ENCODE measurements around the gene SLC22A23.

The SLC22A23 gene

DNA sequence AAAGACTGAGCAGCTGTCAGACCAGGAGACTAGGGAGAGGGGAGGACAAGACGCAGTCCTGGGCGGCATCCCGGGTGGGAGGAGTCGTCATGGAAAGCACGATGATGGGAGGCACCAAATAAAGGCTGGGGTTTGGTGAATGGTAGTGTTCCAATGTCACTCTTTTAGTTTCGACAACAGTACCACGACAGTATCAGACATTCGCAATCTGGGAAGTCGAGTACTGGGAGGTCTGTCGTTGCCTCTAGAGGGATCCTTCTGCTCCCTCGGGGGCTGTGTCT is 166.0 kb downstream of the SLC22A23 start:
- DNase-seq (ENCODE audit: low read depth): no peak
- no peak overlapping the region for H3K4me3 ChIP-seq (ENCODE audit: low read length)
- TF ChIP-seq, protein P1, sequence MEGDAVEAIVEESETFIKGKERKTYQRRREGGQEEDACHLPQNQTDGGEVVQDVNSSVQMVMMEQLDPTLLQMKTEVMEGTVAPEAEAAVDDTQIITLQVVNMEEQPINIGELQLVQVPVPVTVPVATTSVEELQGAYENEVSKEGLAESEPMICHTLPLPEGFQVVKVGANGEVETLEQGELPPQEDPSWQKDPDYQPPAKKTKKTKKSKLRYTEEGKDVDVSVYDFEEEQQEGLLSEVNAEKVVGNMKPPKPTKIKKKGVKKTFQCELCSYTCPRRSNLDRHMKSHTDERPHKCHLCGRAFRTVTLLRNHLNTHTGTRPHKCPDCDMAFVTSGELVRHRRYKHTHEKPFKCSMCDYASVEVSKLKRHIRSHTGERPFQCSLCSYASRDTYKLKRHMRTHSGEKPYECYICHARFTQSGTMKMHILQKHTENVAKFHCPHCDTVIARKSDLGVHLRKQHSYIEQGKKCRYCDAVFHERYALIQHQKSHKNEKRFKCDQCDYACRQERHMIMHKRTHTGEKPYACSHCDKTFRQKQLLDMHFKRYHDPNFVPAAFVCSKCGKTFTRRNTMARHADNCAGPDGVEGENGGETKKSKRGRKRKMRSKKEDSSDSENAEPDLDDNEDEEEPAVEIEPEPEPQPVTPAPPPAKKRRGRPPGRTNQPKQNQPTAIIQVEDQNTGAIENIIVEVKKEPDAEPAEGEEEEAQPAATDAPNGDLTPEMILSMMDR (conservative IDR thresholded peaks at IDR 0.05; ENCODE audit: low read length): no peak

DNA sequence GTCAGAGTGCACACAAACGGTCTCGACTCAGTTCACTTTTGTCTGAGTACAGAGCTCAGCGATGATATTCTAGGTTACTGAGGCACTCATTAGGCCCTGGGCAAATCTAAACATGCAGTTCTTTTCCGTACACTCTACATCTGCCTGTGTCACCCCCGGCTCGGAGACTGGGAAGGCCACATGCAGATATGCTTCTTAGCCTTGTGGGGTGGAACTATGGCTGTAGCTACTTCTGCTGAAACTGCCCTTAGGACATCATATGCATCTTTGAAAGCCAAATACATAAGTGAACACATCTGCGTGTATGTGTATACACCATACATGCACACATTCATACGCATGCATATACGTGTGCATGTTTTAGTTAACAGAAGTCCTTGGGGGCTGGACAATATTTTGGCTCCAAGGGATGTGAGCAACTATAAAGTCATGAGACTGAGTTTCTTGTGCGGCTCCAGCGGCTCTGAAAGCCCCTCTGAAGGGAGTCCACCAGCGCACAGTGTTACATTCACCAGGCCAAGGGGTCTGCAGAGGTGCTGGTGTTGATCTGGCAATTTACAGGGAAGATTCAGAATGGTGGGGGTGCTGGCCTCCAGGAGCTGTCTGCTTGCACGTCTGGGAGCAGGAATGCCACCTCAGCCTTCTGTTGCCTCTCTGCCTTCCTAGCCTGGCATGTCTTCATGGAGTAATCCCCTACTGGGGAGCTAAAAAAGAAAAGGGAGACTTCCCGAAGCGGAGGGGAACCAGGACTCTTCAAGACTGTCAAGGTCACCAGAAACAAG is 166.5 kb downstream of the SLC22A23 start:
- H3K4me3 ChIP-seq (ENCODE audit: low read length): no peak overlapping the region
- DNase-seq (ENCODE audit: low read depth): no peak
- TF ChIP-seq, protein P1 (conservative IDR thresholded peaks at IDR 0.05; ENCODE audit: low read length): no peak

DNA sequence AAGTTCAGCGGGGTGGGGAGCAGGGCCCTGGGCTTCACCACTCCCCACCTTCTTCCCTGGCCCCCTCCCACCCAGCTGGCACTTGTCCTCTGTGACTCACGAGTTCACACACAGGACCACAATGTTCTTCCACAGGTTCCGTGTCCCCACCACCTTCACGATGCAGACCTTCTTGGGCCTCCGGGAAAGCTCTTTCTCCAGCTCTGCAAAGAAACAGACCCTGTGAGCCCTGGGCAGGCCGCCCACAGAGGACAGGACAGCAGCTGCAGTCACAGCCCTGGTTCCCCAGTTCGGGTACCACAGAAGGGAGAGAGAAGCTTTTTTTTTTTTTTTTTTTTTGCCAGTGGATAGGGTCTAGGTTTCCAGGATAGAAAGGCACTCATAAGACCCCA is 167.2 kb downstream of the SLC22A23 start:
- TF ChIP-seq, protein P1 (conservative IDR thresholded peaks at IDR 0.05; ENCODE audit: low read length): no peak
- no peak overlapping the region for H3K4me3 ChIP-seq (ENCODE audit: low read length)
- no peak for DNase-seq (ENCODE audit: low read depth)

DNA sequence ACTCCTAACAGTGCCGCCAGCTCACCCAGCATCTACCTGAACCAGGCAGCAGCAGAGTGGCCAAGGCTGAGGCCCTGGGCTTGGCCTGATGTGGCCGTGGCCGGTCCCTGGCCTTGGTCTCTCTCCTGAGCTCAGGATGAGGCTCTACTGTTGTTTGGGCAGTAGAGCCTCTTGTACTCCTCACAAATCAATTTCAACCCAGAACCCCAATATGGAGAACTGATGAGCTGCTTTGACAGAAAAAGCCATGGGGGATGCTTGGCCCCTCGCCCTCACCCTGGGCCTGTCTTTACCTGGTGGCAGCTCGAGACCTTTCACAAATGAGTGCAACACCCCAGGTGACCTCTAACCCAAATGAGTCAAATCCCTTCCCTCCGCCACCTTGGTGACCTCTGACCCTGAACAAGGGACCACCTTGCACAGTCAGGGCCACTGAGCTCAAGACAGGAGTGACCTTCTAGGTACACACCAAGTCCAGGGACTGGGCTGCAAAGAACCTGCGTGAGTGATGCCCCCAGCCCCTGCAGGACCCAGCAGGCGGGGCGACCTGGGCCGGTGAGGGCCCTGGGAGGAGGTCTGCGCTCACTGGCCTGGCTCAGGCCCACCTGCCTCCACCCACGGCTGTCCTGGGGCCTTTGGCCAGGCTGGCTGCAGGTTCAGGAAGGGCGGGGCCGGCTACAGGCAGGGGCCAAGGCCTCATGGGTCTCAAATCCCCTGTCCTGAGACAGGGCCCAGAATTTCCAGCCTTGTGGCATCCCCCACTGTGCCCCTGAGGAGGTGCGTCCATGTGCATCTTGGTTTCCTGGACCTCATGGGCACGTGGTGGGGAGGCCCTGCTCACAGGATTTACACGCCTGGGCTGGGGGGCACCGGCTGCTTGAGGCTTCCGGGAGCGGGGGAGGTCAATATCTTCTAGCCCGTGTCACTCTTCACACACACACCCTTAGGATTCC is 167.9 kb downstream of the SLC22A23 start:
- H3K4me3 ChIP-seq (ENCODE audit: low read length): no peak overlapping the region
- TF ChIP-seq, protein P1 (conservative IDR thresholded peaks at IDR 0.05; ENCODE audit: low read length): no peak
- no peak for DNase-seq (ENCODE audit: low read depth)

DNA sequence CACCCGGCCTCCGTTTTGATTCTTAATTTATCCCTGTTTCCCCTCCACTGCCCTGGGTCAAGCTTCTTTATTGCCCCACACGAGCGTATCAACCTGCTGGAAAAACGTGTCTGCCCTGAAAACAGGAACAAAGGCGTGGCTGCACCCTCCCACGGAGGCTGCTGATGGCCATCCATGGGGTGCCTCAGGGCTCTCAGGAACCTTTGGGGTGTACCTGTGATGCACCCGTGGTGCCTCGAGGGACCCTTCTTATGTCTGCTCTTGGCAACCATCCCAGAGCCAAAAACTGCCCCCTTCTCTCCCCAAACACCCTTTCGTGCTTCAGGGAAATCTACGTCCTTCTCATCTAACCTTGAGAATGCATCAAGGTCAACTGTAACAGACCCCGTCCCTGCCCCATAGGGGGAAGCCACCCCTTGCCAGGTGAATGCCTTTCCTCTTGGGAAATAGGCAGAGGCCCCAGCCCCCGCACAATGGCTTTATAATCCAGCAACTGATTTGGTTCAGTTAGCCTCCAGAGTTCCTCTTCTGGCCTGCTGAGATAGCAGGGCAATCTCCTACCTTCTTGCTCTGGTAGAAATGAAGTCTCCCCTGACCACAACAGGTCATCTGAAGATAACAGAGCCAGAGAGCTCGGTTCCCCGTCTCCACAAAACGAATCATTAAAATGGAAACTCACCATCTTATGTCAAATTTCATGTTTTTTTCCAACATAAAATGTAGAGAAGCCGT is 168.7 kb downstream of the SLC22A23 start:
- TF ChIP-seq, protein P1 (conservative IDR thresholded peaks at IDR 0.05; ENCODE audit: low read length): no peak
- H3K4me3 ChIP-seq (ENCODE audit: low read length): no peak overlapping the region
- no peak for DNase-seq (ENCODE audit: low read depth)

DNA sequence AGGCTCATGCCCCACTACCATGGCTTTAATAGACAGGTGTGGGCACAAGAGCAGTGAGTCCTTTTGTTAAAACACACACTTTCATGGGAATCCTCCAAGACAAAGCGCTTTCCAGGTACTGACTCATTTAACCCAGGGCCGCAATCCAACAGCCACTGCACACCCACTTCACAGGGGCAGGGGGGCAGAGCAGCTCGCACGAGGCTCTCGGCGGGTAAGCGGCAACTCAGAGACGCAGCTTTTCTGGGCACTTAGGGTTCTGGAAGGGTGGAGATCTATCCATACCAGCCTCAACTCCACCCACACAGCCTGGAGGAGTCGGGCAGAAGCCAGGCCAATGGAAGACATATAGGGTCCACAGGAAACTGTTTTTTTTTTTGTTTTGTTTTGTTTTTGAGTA is 169.5 kb downstream of the SLC22A23 start:
- DNase-seq (ENCODE audit: low read depth): no peak
- TF ChIP-seq, protein P1 (conservative IDR thresholded peaks at IDR 0.05; ENCODE audit: low read length): no peak
- no peak overlapping the region for H3K4me3 ChIP-seq (ENCODE audit: low read length)
